ENCODE measurements around the gene PEX14. TPM values are rescaled to one million over a fixed set of nuclear protein-coding genes. Genes with fewer than 3 reads are reported as not detected.

Gene PEX14
- total RNA-seq, 1 donor from 2014 or later, result 7.7 TPM

DNA sequence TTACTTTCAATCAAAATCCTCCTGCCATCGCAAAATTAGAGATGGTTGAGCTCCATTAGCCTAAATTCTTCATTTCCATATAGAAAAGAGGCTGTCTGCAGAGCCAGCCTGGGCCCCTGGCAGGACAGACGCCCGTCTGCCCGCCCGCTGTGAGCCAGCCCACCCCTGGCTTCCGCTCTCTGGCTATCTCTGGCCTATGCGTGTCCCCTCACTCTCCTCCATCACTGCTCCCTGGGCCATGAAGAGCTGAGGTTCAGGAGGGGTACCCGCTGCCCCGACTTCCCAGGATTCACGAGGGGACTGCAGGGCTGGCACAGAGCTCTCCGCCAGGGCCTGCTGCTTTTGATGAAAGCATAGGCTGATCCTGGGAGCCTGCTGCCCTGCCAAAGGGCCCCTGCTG lies 204.1 kb downstream of the PEX14 start:
- DNase-seq (ENCODE audit: low read depth in 2 of 2), result no peak

DNA sequence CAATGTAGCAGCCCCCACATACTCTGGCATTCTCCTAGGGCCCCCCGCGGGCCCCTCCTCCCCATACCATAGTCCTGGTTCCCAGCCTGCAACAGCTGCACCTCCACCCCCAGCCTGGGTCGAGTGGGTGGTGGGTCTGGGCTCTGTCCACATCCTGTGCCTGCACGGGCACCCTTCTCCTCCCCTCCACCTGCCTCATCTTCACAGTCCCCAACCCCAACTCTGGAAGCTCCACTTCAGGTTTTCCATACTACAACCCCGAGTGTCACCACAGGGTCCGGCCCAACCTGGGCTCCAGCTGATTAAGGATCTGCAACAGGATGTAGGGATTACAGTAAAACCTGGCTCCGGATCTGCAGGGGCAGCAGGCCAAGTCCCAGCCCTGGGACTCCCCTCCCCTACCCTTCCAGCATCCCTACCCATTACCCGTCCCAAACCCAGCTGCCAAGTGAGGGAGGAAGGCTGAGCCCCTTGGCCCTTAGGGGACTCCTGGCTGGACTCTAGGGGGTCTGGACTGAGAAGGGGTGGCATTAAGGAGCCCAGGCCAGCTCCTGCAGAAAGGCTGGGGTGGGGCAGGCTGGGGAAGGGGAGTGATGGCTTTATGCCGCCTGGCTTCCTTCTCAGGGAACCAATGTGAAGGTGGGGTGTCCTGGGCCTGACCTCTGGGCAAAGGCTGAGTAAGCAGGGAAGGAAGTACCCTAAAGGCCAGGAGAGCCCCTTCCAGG lies 204.9 kb downstream of the PEX14 start:
- DNase-seq (ENCODE audit: low read depth in 2 of 2), result peak; percentile 72 to 77

Other genes with a start within 250 kb of the PEX14 start
- 50.6 and 93.7 TPM in 2 replicates for gene PGD, start 75.9 kb upstream of the PEX14 start, total RNA-seq
- gene CENPS, start 44.5 kb upstream of the PEX14 start, total RNA-seq, result 5.2 and 6.3 TPM in 2 replicates
- 0.20 and 0.22 TPM in 2 replicates for gene CORT, start 24.9 kb upstream of the PEX14 start, total RNA-seq
- gene DFFA, start 2.4 kb upstream of the PEX14 start, total RNA-seq, result 29.2 and 35.7 TPM in 2 replicates

All from lung microvascular endothelial cell (primary cell).